Measurements from ENCODE around the gene CRYGA.
A peak's percentile ranks its signal among the peaks of the same experiment; 100 is the strongest.

The CRYGA gene

DNA sequence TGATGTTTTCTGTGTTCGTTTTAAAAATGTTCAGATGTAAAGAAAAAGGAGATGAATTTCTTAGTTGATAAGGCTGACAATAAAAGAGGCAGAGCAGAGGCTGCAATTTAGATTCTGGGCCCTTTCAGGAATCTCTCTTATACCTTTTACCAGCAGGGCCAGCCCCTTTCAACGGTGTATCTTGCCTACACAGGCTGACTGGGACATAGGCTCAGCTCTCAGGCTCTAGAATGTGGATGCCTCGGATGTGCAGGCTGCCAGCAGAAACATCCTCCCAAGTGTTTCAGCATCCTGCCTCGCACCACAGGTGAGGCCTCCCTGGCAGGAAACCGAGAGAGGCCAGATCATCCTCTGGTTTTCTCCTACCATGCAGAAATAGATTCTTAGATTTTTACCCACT is 23.1 kb upstream of the CRYGA start:
- Histone ChIP-seq H3K4me3 (replicated peaks; ENCODE audit: insufficient read depth, low read length) (no peak overlapping the region), H3K27me3 (ENCODE audit: insufficient read depth, poor library complexity, severe bottlenecking) (peaks cover 13% of the 10 kb centered on the region), H3K27ac (replicated peaks) (no peak overlapping the region)
- TF ChIP-seq SPI1 (IDR thresholded peaks at IDR 0.05; ENCODE audit: borderline replicate concordance, low read depth) (no peak), GABPA (IDR thresholded peaks at IDR 0.05; ENCODE audit: low read depth) (no peak), POLR2AphosphoS5 (IDR thresholded peaks at IDR 0.05; ENCODE audit: low read depth) (no peak)
- TF ChIP-seq, protein P1, sequence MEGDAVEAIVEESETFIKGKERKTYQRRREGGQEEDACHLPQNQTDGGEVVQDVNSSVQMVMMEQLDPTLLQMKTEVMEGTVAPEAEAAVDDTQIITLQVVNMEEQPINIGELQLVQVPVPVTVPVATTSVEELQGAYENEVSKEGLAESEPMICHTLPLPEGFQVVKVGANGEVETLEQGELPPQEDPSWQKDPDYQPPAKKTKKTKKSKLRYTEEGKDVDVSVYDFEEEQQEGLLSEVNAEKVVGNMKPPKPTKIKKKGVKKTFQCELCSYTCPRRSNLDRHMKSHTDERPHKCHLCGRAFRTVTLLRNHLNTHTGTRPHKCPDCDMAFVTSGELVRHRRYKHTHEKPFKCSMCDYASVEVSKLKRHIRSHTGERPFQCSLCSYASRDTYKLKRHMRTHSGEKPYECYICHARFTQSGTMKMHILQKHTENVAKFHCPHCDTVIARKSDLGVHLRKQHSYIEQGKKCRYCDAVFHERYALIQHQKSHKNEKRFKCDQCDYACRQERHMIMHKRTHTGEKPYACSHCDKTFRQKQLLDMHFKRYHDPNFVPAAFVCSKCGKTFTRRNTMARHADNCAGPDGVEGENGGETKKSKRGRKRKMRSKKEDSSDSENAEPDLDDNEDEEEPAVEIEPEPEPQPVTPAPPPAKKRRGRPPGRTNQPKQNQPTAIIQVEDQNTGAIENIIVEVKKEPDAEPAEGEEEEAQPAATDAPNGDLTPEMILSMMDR (IDR thresholded peaks at IDR 0.05; ENCODE audit: insufficient read depth, low read length) = no peak
- TF ChIP-seq, protein P2, sequence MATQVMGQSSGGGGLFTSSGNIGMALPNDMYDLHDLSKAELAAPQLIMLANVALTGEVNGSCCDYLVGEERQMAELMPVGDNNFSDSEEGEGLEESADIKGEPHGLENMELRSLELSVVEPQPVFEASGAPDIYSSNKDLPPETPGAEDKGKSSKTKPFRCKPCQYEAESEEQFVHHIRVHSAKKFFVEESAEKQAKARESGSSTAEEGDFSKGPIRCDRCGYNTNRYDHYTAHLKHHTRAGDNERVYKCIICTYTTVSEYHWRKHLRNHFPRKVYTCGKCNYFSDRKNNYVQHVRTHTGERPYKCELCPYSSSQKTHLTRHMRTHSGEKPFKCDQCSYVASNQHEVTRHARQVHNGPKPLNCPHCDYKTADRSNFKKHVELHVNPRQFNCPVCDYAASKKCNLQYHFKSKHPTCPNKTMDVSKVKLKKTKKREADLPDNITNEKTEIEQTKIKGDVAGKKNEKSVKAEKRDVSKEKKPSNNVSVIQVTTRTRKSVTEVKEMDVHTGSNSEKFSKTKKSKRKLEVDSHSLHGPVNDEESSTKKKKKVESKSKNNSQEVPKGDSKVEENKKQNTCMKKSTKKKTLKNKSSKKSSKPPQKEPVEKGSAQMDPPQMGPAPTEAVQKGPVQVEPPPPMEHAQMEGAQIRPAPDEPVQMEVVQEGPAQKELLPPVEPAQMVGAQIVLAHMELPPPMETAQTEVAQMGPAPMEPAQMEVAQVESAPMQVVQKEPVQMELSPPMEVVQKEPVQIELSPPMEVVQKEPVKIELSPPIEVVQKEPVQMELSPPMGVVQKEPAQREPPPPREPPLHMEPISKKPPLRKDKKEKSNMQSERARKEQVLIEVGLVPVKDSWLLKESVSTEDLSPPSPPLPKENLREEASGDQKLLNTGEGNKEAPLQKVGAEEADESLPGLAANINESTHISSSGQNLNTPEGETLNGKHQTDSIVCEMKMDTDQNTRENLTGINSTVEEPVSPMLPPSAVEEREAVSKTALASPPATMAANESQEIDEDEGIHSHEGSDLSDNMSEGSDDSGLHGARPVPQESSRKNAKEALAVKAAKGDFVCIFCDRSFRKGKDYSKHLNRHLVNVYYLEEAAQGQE (IDR thresholded peaks at IDR 0.05; ENCODE audit: insufficient replicate concordance, low read depth) = no peak
- DNase-seq (ENCODE audit: low read depth in 1 of 2, low spot score in 1 of 2) = no peak

DNA sequence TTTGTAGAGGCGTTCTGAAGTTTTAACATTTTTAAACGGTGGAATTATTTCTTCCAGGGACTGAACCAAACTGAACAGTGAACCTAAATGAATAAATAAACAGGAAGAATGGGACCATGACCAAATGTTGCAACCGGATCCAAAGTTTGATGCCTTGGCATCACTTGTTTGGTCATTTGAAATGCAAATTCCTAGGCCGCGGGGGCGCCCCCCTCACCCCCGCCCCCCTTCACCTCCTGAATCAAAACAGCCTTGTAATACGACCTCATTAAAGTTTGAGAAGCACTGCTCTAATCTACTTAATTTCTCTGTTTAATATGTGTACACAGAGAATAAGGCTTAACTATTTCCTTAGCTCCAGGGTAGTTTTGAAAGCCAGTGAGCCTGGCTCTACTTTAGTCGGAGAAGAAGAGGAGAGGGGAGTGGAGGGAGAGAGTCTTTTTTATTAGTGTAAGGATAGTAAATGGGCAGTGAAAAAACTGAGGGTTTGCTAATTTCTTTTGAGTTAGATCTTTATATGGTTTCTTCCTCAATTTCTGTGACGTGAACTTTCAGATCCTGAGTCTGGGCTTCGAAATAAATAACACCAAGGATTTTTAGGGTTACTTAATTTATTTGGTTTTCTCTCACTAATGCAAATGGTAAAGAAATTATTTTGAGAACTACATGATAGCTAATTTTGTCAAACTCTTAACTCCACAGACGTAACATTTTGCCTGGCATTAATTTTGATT is 20.8 kb upstream of the CRYGA start:
- peaks cover 13% of the 10 kb centered on the region for H3K27me3 ChIP-seq (ENCODE audit: insufficient read depth, poor library complexity, severe bottlenecking)
- no peak overlapping the region for H3K27ac ChIP-seq (replicated peaks)
- no peak overlapping the region for H3K4me3 ChIP-seq (replicated peaks; ENCODE audit: insufficient read depth, low read length)
- TF ChIP-seq SPI1 (IDR thresholded peaks at IDR 0.05; ENCODE audit: borderline replicate concordance, low read depth) = no peak
- TF ChIP-seq POLR2AphosphoS5 (IDR thresholded peaks at IDR 0.05; ENCODE audit: low read depth) = no peak
- TF ChIP-seq, protein P2 (IDR thresholded peaks at IDR 0.05; ENCODE audit: insufficient replicate concordance, low read depth) = no peak
- TF ChIP-seq, protein P1 (IDR thresholded peaks at IDR 0.05; ENCODE audit: insufficient read depth, low read length) = no peak
- no peak for DNase-seq (ENCODE audit: low read depth in 1 of 2, low spot score in 1 of 2)

DNA sequence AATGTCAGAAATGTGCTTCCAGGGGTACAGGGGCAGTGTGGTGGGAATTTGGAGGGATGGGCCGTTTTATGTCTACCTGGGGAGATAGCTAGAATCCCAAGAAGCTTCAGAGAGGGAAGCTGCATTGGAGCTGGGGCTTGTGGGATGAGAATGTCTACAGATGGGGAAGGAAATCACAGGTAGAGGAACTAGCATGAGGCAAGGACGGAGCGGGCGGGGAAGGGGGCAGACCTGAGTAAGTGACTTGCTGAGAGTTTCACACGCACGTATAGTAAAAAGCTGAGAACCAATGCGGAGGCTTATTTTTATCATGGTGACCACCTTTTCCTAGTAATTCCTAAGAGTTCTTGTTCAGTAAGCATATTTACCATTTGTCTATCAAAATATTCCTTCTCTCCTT is 20.1 kb upstream of the CRYGA start:
- TF ChIP-seq, protein P2 (IDR thresholded peaks at IDR 0.05; ENCODE audit: insufficient replicate concordance, low read depth) = no peak
- TF ChIP-seq POLR2AphosphoS5 (IDR thresholded peaks at IDR 0.05; ENCODE audit: low read depth) (no peak), GABPA (IDR thresholded peaks at IDR 0.05; ENCODE audit: low read depth) (no peak), SPI1 (IDR thresholded peaks at IDR 0.05; ENCODE audit: borderline replicate concordance, low read depth) (no peak)
- TF ChIP-seq, protein P1 (IDR thresholded peaks at IDR 0.05; ENCODE audit: insufficient read depth, low read length) = no peak
- H3K27ac ChIP-seq (replicated peaks) = no peak overlapping the region
- H3K27me3 ChIP-seq (ENCODE audit: insufficient read depth, poor library complexity, severe bottlenecking) = peaks cover 13% of the 10 kb centered on the region
- DNase-seq (ENCODE audit: low read depth in 1 of 2, low spot score in 1 of 2) = peak in 1 of 2 experiments; percentile 15
- no peak overlapping the region for H3K4me3 ChIP-seq (replicated peaks; ENCODE audit: insufficient read depth, low read length)
